IMR-90 (cell line): Measurements from ENCODE around the gene TNS3. TPM values are rescaled to one million over a fixed set of nuclear protein-coding genes. Genes with fewer than 3 reads are reported as not detected.

Experiments
- ATAC-seq: fragments of 200-7000 bp; cut with Tn5 transposase; 2 replicates; pipeline ENCODE4 v1.9.1; 2020; ENCODE audit warnings: low read depth, mild to moderate bottlenecking, moderate library complexity
- BruUV-seq: library from RNA; stranded (reverse); fragments of 400-500 nt; replicated peaks from 2 replicates; lab custom pipeline; 2021; lab: Mats Ljungman, UMichigan
- CTCF ChIA-PET: fragments of 300-600 bp; formaldehyde crosslinking; extraction: SDS; loops from one replicate; lab custom pipeline; 2021; ENCODE audit warnings: antibody characterized with exemption; lab: Yijun Ruan, JAX
- POLR2A ChIA-PET: fragments of 300-600 bp; sonication (Branson Sonifier 250); formaldehyde crosslinking; loops from one replicate; lab custom pipeline; 2022; ENCODE audit warnings: antibody characterized with exemption; ENCODE audit not compliant: unreplicated experiment; lab: Charles Lee
- DNase-seq: peaks from one replicate; pipeline ENCODE4 v3.0.0; 2013
- H2AFZ ChIP-seq: replicated peaks from 2 replicates; pipeline ENCODE3; 2013; ENCODE audit warnings: low read length, mild to moderate bottlenecking; ENCODE audit not compliant: poor library complexity
- H2AK5ac ChIP-seq: 2 replicates; pipeline ENCODE4 v1.6.1; 2013; ENCODE audit warnings: low read depth, low read length, inconsistent platforms
- H2AK9ac ChIP-seq: replicated peaks from 2 replicates; pipeline ENCODE3; 2013; ENCODE audit warnings: mild to moderate bottlenecking, low read depth, low read length, moderate library complexity; ENCODE audit not compliant: poor library complexity
- H2BK120ac ChIP-seq: 2 replicates; pipeline ENCODE4 v1.6.1; 2013; ENCODE audit warnings: low read depth, low read length, inconsistent platforms
- H2BK15ac ChIP-seq: 3 replicates; pipeline ENCODE4 v1.6.1; 2013; ENCODE audit warnings: low read depth, low read length, inconsistent platforms
- H2BK20ac ChIP-seq: 2 replicates; pipeline ENCODE4 v1.6.1; 2013; ENCODE audit warnings: low read depth, mild to moderate bottlenecking, inconsistent platforms, low read length, moderate library complexity
- H2BK5ac ChIP-seq: 2 replicates; pipeline ENCODE4 v1.6.1; 2013; ENCODE audit warnings: mild to moderate bottlenecking, low read depth, low read length, inconsistent platforms; ENCODE audit not compliant: poor library complexity, severe bottlenecking
- H3K14ac ChIP-seq: replicated peaks from 2 replicates; pipeline ENCODE4 v1.6.1; 2013; ENCODE audit warnings: low read depth, low read length, inconsistent platforms
- H3K18ac ChIP-seq: 2 replicates; pipeline ENCODE4 v1.6.1; 2013; ENCODE audit warnings: low read depth, low read length, control low read depth
- H3K23ac ChIP-seq: 2 replicates; pipeline ENCODE4 v1.6.1; 2013; ENCODE audit warnings: low read depth, low read length, inconsistent platforms
- H3K27ac ChIP-seq: 2 replicates; pipeline ENCODE4 v1.5.1; 2013; ENCODE audit warnings: mild to moderate bottlenecking, control low read depth, low read length; ENCODE audit not compliant: insufficient read depth
- H3K27me3 ChIP-seq: 2 replicates; pipeline ENCODE4 v1.6.1; 2013; ENCODE audit warnings: low read length; ENCODE audit not compliant: control insufficient read depth, insufficient read depth
- H3K36me3 ChIP-seq: 2 replicates; pipeline ENCODE4 v1.6.1; 2013; ENCODE audit warnings: low read length, mixed read lengths; ENCODE audit not compliant: control insufficient read depth, insufficient read depth
- H3K4ac ChIP-seq: 2 replicates; pipeline ENCODE4 v1.6.1; 2013; ENCODE audit warnings: low read depth, low read length, inconsistent platforms
- H3K4me1 ChIP-seq: 2 replicates; pipeline ENCODE4 v1.6.1; 2013; ENCODE audit warnings: low read length, mixed read lengths; ENCODE audit not compliant: control insufficient read depth, insufficient read depth
- H3K4me2 ChIP-seq: 2 replicates; pipeline ENCODE4 v1.6.1; 2013; ENCODE audit warnings: low read depth, mild to moderate bottlenecking, control low read depth, low read length, moderate library complexity
- H3K4me3 ChIP-seq: 2 replicates; pipeline ENCODE4 v1.5.1; 2013; ENCODE audit warnings: low read depth, mild to moderate bottlenecking, control low read depth, low read length, moderate library complexity; ENCODE audit not compliant: insufficient read depth
- H3K56ac ChIP-seq: 2 replicates; pipeline ENCODE4 v1.6.1; 2013; ENCODE audit warnings: low read length, inconsistent platforms; ENCODE audit not compliant: insufficient read depth; ENCODE audit errors: extremely low read depth
- H3K79me1 ChIP-seq, 2 experiments: 2 replicates each; pipeline ENCODE4 v1.6.1; 2013; ENCODE audit warnings: low read length in 2 of 2, inconsistent platforms in 1 of 2, low read depth in 1 of 2
- H3K9ac ChIP-seq: 2 replicates; pipeline ENCODE4 v1.6.1; 2013; ENCODE audit warnings: low read depth, low read length, control low read depth
- H3K9me1 ChIP-seq: 2 replicates; pipeline ENCODE4 v1.6.1; 2013; ENCODE audit warnings: low read length, inconsistent platforms; ENCODE audit not compliant: insufficient read depth
- H3K9me3 ChIP-seq: 2 replicates; pipeline ENCODE4 v1.6.1; 2013; ENCODE audit warnings: low read length; ENCODE audit not compliant: control insufficient read depth, insufficient read depth
- H4K20me1 ChIP-seq: 2 replicates; pipeline ENCODE4 v1.6.1; 2013; ENCODE audit warnings: low read length, inconsistent platforms; ENCODE audit not compliant: insufficient read depth
- H4K5ac ChIP-seq: 2 replicates; pipeline ENCODE4 v1.6.1; 2013; ENCODE audit warnings: mild to moderate bottlenecking, low read depth, low read length, control low read depth
- H4K8ac ChIP-seq, 2 experiments: 2 replicates each; pipeline ENCODE4 v1.6.1; 2013; ENCODE audit warnings: low read depth in 2 of 2, low read length in 2 of 2, control low read depth in 1 of 2, inconsistent platforms in 1 of 2
- H4K91ac ChIP-seq: 2 replicates; pipeline ENCODE4 v1.6.1; 2013; ENCODE audit warnings: low read depth, low read length, inconsistent platforms; ENCODE audit not compliant: insufficient read depth
- ELK1 ChIP-seq: fragments of 150-350 bp; IDR thresholded peaks from 2 replicates; pipeline ENCODE4 v1.6.1; 2016; ENCODE audit warnings: low read depth, mild to moderate bottlenecking, low read length, moderate library complexity, borderline replicate concordance
- FOS ChIP-seq: fragments of 150-350 bp; IDR thresholded peaks from 2 replicates; pipeline ENCODE4 v1.6.1; 2016; ENCODE audit warnings: low read depth, low read length
- POLR2A ChIP-seq: IDR thresholded peaks from 2 replicates; pipeline ENCODE4 v1.6.1; 2012; ENCODE audit warnings: mild to moderate bottlenecking, low read depth, low read length
- RFX5 ChIP-seq: IDR thresholded peaks from 2 replicates; pipeline ENCODE4 v1.8.0; 2012; ENCODE audit warnings: low read depth, mild to moderate bottlenecking, low read length, moderate library complexity
- WGBS, 2 experiments: methylation state at CpG; one replicate each; pipeline versions ENCODE4 v1.1.5 to v1.1.7; 2013; ENCODE audit warnings: missing lambda C conversion rate in 2 of 2; ENCODE audit not compliant: insufficient read length in 1 of 2; ENCODE audit errors: extremely low coverage in 2 of 2; 5-methylcytosine and 5-hydroxymethylcytosine counted together
- dilution Hi-C: fragments of 300-500 bp; cut with HindIII; formaldehyde crosslinking; loops from one replicate; pipeline ENCODE4 v1.14.3; 2018; ENCODE audit warnings: low sequenced_read_pairs; ENCODE audit not compliant: unreplicated experiment
- in situ Hi-C: fragments of 300-500 bp; cut with MboI; formaldehyde crosslinking; loops from 3 replicates; pipeline ENCODE4 v1.14.3; 2019; ENCODE audit warnings: low sequenced_read_pairs, inconsistent platforms, mixed read lengths
- intact Hi-C: fragments of 100-400 bp; cut with micrococcal nuclease; formaldehyde crosslinking; loops from 2 replicates; pipeline ENCODE4 v1.10.0; 2022
- polyA plus RNA-seq, 3 experiments: library from polyadenylated mRNA; depleted of rRNA; stranded (reverse); fragments of >200 nt; gene quantifications; 2 replicates each; pipeline ENCODE4 v1.2.3, GENCODE V29; 2012; ENCODE audit warnings: low replicate concordance in 1 of 3
- total RNA-seq: library from RNA; depleted of rRNA; stranded (reverse); fragments of >200 nt; gene quantifications from 2 replicates; pipeline ENCODE4 v1.2.3, GENCODE V29; 2012

The TNS3 gene
- total and polyA plus RNA-seq, 2 of the 4 experiments (the other 2 are of a cell fraction) = 64.3 to 79.2 TPM

- peaks cover 25 to 78% of the 10 kb centered on the region in 2 experiments for H3K79me1 ChIP-seq
- H4K91ac ChIP-seq = peak overlapping the region; percentile 92
- no peaks in the 10 kb centered on the region for H3K27me3 ChIP-seq
- dilution Hi-C loops = no loop called here
- H3K9me1 ChIP-seq = peaks cover 36% of the 10 kb centered on the region
- H2AK5ac ChIP-seq = peak overlapping the region; percentile 94
- H4K20me1 ChIP-seq = peaks cover 9% of the 10 kb centered on the region; the same call in 1 of the 2 replicates
- H3K36me3 ChIP-seq = peaks cover 6% of the 10 kb centered on the region
- TF ChIP-seq POLR2A (0 out of 2 replicates have a peak, but pooled peaks have one; percentile 5), RFX5 (no peak), ELK1 (no peak), FOS (no peak)
- H3K14ac ChIP-seq = peak overlapping the region; percentile 74
- peak overlapping the region; percentile 59; the same call in 1 of the 2 replicates for H3K56ac ChIP-seq
- no peak overlapping the region for H2AK9ac ChIP-seq
- DNase-seq (no peak), ATAC-seq (no peak)
- peak overlapping the region; percentile 91 for H3K27ac ChIP-seq
- H3K4me1 ChIP-seq = peaks cover 49% of the 10 kb centered on the region
- H3K9ac ChIP-seq = peak overlapping the region; percentile 79
- H2BK120ac ChIP-seq = peak overlapping the region; percentile 92
- H2BK15ac ChIP-seq = peak overlapping the region; percentile 89; the same call in 2 of the 3 replicates
- CTCF ChIA-PET = no interaction called here
- peak overlapping the region; percentile 85 for H3K4me2 ChIP-seq
- no TSS peak for BruUV-seq
- H3K4me3 ChIP-seq = no peak overlapping the region
- peak overlapping the region; percentile 90 for H3K18ac ChIP-seq
- peak overlapping the region; percentile 90 for H3K4ac ChIP-seq
- H3K9me3 ChIP-seq = no peaks in the 10 kb centered on the region
- H3K23ac ChIP-seq = peak overlapping the region; percentile 87
- intact Hi-C loops = loop anchor here (10.0 kb wide), 1 partner anchor 313 kb away; no protein-coding TSS in a partner anchor
- 53% methylated on average over 5 of the region's 14 CpGs; no CpG with 5 or more reads in 1 of the 2 experiments for WGBS, 2 experiments
- peak overlapping the region; percentile 68 for H2BK5ac ChIP-seq
- H2BK20ac ChIP-seq = peak overlapping the region; percentile 73
- POLR2A ChIA-PET = interaction anchor here (0.8 kb wide), 1 partner anchor 33 kb away, joined by 3 read pairs; no protein-coding TSS in a partner anchor
- no peak overlapping the region for H2AFZ ChIP-seq
- peak overlapping the region; percentile 66 to 98; a peak in 3 of 4 replicates for H4K8ac ChIP-seq
- peak overlapping the region; percentile 70 for H4K5ac ChIP-seq
- in situ Hi-C loops = no loop called here
Observed at GRCh38 chr7:47577321-47577919, 4.5 kb downstream of the TNS3 start.
